Heart right ventricle (tissue), 16 donors: ENCODE results near the gene KLHL29. TPM values are rescaled to one million over a fixed set of nuclear protein-coding genes. Genes with fewer than 3 reads are reported as not detected.

Source experiments
- ATAC-seq, 8 donors: fragments of 200-7000 bp; cut with Tn5 transposase; one replicate each; pipeline ENCODE4 v1.9.1; 2020; ENCODE audit warnings: mild to moderate bottlenecking in 8 of 8, moderate library complexity in 8 of 8, moderate number of reproducible peaks in 1 of 8
- DNase-seq, 2 donors: peaks; one replicate each; pipeline ENCODE4 v3.0.0-alpha.2; 2020
- H3K27ac ChIP-seq, 10 donors: fragments of 200-600 bp; sonication (generic) in 2 of 10; one replicate each; pipeline versions ENCODE4 v1.5.0 to v1.8.0; 2020 to 2022; ENCODE audit warnings: mild to moderate bottlenecking in 3 of 10
- H3K27me3 ChIP-seq, 7 donors: fragments of 200-600 bp; one replicate each; pipeline ENCODE4 v1.8.0; 2021 to 2022; ENCODE audit warnings: mild to moderate bottlenecking in 2 of 7
- H3K36me3 ChIP-seq, 9 donors: fragments of 200-600 bp; sonication (generic) in 1 of 9; one replicate each; pipeline versions ENCODE4 v1.5.0 to v1.8.0; 2020 to 2022; ENCODE audit warnings: mild to moderate bottlenecking in 2 of 9
- H3K4me1 ChIP-seq, 9 donors: fragments of 200-600 bp; sonication (generic) in 1 of 9; one replicate each; pipeline versions ENCODE4 v1.5.0 to v1.8.0; 2020 to 2022; ENCODE audit warnings: mild to moderate bottlenecking in 4 of 9
- H3K4me3 ChIP-seq, 10 donors: fragments of 200-600 bp; sonication (generic) in 2 of 10; one replicate each; pipeline versions ENCODE4 v1.5.0 to v1.8.0; 2020 to 2022; ENCODE audit warnings: mild to moderate bottlenecking in 7 of 10, moderate library complexity in 2 of 10
- H3K9me3 ChIP-seq, 11 donors: fragments of 200-600 bp in 10 of 11; sonication (generic) in 2 of 11; one replicate each; pipeline versions ENCODE4 v1.5.0 to v1.8.0; 2013 to 2022; ENCODE audit warnings: mild to moderate bottlenecking in 2 of 11, control low read depth in 1 of 11, moderate library complexity in 1 of 11
- WGBS, 2 donors: extraction: QIAGEN DNeasy Blood & Tissue Kit; methylation state at CpG; one replicate each; pipeline ENCODE4 v1.1.7; 2013; ENCODE audit warnings: inconsistent platforms in 1 of 2; 5-methylcytosine and 5-hydroxymethylcytosine counted together
- intact Hi-C, 10 donors: fragments of 100-400 bp; cut with DNase I; formaldehyde crosslinking; loops; one replicate each; pipeline versions ENCODE4 v1.11.1 to v1.14.2; 2022
- polyA plus RNA-seq, 2 donors: library from polyadenylated mRNA; stranded (reverse); fragments of 200-250 nt; gene quantifications; one replicate each; pipeline ENCODE4 v1.2.3, GENCODE V29; 2013
- total RNA-seq, 10 donors: library from RNA; stranded (reverse); fragmentation: NEBNext Ultra II Directional in 3 of 10; extraction: Animal tissue kit (Norgen Biotek cat#: 25700) in 3 of 10; gene quantifications; one replicate each; pipeline versions ENCODE4 v1.2.1 to v1.2.4, GENCODE V29; 2021 to 2023
- TF ChIP-seq, protein P1 (sequence below), 9 donors: fragments of 200-600 bp; sonication (generic) in 2 of 9; IDR thresholded peaks; one replicate each; pipeline versions ENCODE4 v1.5.0 to v1.8.0; 2021 to 2022; ENCODE audit warnings: antibody characterized with exemption in 9 of 9, mild to moderate bottlenecking in 5 of 9, moderate library complexity in 1 of 9
- donor health status: Arrhythmogenic right ventricular cardiomyopathy.
- donor health status: ischemic (EF 13 %, LVEDD 7.1; RV severe dilation, severe dysfunction).
- donor health status: healthy with polysubstance abuse.
- donor health status: DM: no; HTN: yes; CAD: no.
- donor health status: DM: no; HTN: no; CAD: no.
- donor health status: ischemic (EF 25% LVEDD 6.9; RV normal size, moderate dysfunction).
- donor health status: ischemic (EF 25% LVEDD 5.7; RV mildly dilated, moderate dysfunction).
- donor health status: healthy.
- donor health status: DM: yes; HTN: yes; CAD: no.
- donor health status: Ischemic cardiomyopathy.
- donor health status: ischemic (EF 35%, LVEDD 5.7; RV mildly dilated, moderate dysfunction).
- donor health status: nonischemic (EF 11% LVEDD 7.7; RV severe dilation, severe dysfunction).
- donor health status: DM: yes; HTN: yes; CAD: no.
- donor health status: PGD.
- donor health status: ischemic (EF 29% LVEDD 5.4; RV normal size, mild dysfunction).
- donor health status: nonischemic (EF 23%, LVEDD 6.1; RV moderate dilation, normal function).

KLHL29 gene
- total and polyA plus RNA-seq, 12 donors, result 0.71 to 1.5 (median 1.0) TPM

DNA sequence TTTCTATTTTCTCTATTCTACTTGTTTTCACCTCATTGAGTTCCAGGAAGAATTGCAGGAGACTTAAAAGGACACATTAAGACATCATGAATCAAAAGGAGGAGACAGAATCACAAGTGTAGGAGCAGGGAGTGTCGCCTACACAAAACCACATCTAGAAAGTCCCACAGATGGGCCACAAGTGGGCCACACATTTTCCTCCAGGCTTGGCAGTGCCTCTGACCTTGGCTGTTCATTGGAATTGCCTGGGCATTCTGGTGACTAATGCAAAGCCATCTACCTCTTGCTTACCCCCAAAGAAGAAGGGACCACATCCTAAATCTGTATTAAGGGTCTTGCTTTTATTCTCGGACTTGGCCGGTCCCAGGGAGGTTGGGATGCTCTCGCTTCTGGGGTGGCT lies 103.6 kb downstream of the KLHL29 start:
- 96 to 99% methylated on average over 4 of the region's 4 CpGs for WGBS, 2 donors
- no peaks in the 10 kb centered on the region for H3K9me3 ChIP-seq
- no peak overlapping the region for H3K27ac ChIP-seq
- intact Hi-C loops, result no loop called here
- TF ChIP-seq, protein P1, sequence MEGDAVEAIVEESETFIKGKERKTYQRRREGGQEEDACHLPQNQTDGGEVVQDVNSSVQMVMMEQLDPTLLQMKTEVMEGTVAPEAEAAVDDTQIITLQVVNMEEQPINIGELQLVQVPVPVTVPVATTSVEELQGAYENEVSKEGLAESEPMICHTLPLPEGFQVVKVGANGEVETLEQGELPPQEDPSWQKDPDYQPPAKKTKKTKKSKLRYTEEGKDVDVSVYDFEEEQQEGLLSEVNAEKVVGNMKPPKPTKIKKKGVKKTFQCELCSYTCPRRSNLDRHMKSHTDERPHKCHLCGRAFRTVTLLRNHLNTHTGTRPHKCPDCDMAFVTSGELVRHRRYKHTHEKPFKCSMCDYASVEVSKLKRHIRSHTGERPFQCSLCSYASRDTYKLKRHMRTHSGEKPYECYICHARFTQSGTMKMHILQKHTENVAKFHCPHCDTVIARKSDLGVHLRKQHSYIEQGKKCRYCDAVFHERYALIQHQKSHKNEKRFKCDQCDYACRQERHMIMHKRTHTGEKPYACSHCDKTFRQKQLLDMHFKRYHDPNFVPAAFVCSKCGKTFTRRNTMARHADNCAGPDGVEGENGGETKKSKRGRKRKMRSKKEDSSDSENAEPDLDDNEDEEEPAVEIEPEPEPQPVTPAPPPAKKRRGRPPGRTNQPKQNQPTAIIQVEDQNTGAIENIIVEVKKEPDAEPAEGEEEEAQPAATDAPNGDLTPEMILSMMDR (IDR thresholded peaks at IDR 0.05), result no peak
- ATAC-seq (no peak), DNase-seq (no peak)
- no peak overlapping the region for H3K4me3 ChIP-seq
- H3K4me1 ChIP-seq, result peaks cover 0 to 26% (median 4%) of the 10 kb centered on the region in 9 donors
- peaks cover 0 to 18% (median 0%) of the 10 kb centered on the region in 7 donors for H3K27me3 ChIP-seq
- no peaks in the 10 kb centered on the region for H3K36me3 ChIP-seq

- TF ChIP-seq, protein P1 (IDR thresholded peaks at IDR 0.05), result no peak
- Histone ChIP-seq H3K4me3 (no peak overlapping the region), H3K9me3 (no peaks in the 10 kb centered on the region), H3K27me3 (peaks cover 0 to 24% (median 0%) of the 10 kb centered on the region in 7 donors), H3K27ac (no peak overlapping the region), H3K36me3 (no peaks in the 10 kb centered on the region), H3K4me1 (peaks cover 0 to 22% (median 4%) of the 10 kb centered on the region in 9 donors)
- ATAC-seq, result no peak
- 80 to 85% methylated on average over 19 of the region's 19 CpGs for WGBS, 2 donors
- intact Hi-C loops, result no loop called here
- no peak for DNase-seq
Observed at GRCh38 chr2:23489471-23490322, 104.7 kb downstream of the KLHL29 start.

GRCh38 chr2:23491591-23492336 lies 106.8 kb downstream of the KLHL29 start:
- no peaks in the 10 kb centered on the region for H3K36me3 ChIP-seq
- DNase-seq (no peak), ATAC-seq (no peak)
- intact Hi-C loops, result no loop called here
- H3K27ac ChIP-seq, result no peak overlapping the region
- H3K4me1 ChIP-seq, result peaks cover 0 to 26% (median 11%) of the 10 kb centered on the region in 9 donors
- no peak overlapping the region for H3K4me3 ChIP-seq
- no peaks in the 10 kb centered on the region for H3K9me3 ChIP-seq
- TF ChIP-seq, protein P1 (IDR thresholded peaks at IDR 0.05), result no peak
- peaks cover 0 to 40% (median 0%) of the 10 kb centered on the region in 7 donors for H3K27me3 ChIP-seq
- 95 to 97% methylated on average over 12 of the region's 12 CpGs for WGBS, 2 donors

DNA sequence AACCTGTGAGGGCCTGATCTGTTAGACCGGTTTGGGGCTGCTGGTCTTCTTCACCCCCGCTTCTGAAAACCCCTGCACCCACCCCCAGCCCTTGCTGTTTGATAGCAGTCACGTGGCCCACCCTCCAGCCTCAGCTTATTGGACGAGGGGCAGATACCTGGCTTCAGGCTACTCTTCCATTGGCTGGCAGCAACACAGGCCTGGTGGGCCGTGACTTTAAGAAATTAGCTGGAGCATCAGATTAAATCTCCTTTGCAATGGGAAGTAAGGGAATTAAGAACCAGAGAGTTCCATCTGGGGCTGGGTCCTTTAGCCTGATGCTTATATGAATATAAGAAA lies 107.3 kb downstream of the KLHL29 start:
- TF ChIP-seq, protein P1 (IDR thresholded peaks at IDR 0.05), result no peak
- ATAC-seq (no peak), DNase-seq (no peak)
- Histone ChIP-seq H3K27me3 (peaks cover 0 to 40% (median 0%) of the 10 kb centered on the region in 7 donors), H3K9me3 (no peaks in the 10 kb centered on the region), H3K27ac (no peak overlapping the region), H3K36me3 (no peaks in the 10 kb centered on the region), H3K4me1 (peaks cover 0 to 29% (median 9%) of the 10 kb centered on the region in 9 donors), H3K4me3 (no peak overlapping the region)
- 73 to 91% methylated on average over 5 of the region's 5 CpGs for WGBS, 2 donors
- intact Hi-C loops, result no loop called here
